Body of pancreas (tissue), 4 donors: ENCODE measurements around the gene ANO3.
"Not testable (repeated sequence)": the region's sequence is repeated elsewhere in the genome, so short reads cannot be mapped to it uniquely, and the experiment has no call there.

Source experiments
- POLR2A ChIP-seq, 3 donors: fragments of 450-650 bp; IDR thresholded peaks; one replicate each; pipeline ENCODE4 v1.6.1; 2016; ENCODE audit warnings: antibody characterized with exemption in 3 of 3, mild to moderate bottlenecking in 2 of 3
- TF ChIP-seq, protein P1 (sequence below), 7 experiments: fragments of 450-650 bp in 4 of 7; fragments of 200-600 bp in 3 of 7; sonication (generic) in 3 of 7; IDR thresholded peaks; one replicate each; pipeline ENCODE4 v1.5.1; 2016 to 2019; ENCODE audit warnings: antibody characterized with exemption in 7 of 7

DNA sequence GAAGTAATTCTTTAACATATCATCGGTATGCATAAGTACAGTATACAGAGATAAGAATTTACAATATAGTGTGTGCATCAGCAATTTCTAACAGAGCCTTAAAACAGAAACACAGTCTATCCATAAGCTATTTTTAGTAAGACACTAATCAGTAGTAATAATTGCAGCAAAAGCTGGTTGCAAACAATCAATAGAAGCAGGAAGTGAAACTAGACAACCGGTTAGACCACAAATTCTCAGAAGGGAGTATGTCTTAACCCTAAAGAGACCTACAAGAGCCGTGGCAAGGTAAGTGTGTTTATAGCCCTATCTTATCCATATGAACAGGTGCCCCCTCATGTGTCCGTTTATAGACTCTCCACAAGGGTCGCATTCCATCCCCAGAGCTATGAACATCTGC is 15.6 kb upstream of the ANO3 start:
- TF ChIP-seq, protein P1, sequence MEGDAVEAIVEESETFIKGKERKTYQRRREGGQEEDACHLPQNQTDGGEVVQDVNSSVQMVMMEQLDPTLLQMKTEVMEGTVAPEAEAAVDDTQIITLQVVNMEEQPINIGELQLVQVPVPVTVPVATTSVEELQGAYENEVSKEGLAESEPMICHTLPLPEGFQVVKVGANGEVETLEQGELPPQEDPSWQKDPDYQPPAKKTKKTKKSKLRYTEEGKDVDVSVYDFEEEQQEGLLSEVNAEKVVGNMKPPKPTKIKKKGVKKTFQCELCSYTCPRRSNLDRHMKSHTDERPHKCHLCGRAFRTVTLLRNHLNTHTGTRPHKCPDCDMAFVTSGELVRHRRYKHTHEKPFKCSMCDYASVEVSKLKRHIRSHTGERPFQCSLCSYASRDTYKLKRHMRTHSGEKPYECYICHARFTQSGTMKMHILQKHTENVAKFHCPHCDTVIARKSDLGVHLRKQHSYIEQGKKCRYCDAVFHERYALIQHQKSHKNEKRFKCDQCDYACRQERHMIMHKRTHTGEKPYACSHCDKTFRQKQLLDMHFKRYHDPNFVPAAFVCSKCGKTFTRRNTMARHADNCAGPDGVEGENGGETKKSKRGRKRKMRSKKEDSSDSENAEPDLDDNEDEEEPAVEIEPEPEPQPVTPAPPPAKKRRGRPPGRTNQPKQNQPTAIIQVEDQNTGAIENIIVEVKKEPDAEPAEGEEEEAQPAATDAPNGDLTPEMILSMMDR (IDR thresholded peaks at IDR 0.05): not testable (repeated sequence)
- not testable (repeated sequence) for TF ChIP-seq POLR2A (IDR thresholded peaks at IDR 0.05)
